HG02852 (cell line): ENCODE results near the gene RIOK1.
"Not testable (repeated sequence)": the region's sequence is repeated elsewhere in the genome, so short reads cannot be mapped to it uniquely, and the experiment has no call there.

Experiments
- ATAC-seq: cut with Tn5 transposase; IDR thresholded peaks from one replicate; pipeline ENCODE4 v1.9.1; 2021; ENCODE audit warnings: mild to moderate bottlenecking, moderate library complexity; ENCODE audit not compliant: unreplicated experiment

The RIOK1 gene

DNA sequence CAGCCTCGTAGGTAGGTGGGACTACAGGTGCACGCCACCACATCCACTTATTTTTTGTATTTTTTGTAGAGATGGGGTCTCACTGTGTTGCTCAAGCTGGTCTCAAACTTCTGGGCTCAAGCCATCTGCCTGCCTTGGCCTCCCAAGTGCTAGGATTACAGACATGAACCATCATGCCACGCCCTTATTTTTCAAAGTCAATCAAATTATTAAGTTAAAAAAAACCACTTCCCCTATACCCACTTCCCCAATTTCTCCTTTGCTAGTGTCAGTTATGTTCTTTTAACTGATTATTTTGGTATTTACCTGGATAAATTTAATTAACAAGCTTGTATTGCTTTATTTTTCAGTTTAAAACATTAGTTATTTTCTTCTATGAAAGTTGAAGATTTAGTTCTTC lies 49.6 kb downstream of the RIOK1 start:
- ATAC-seq = no peak

- ATAC-seq = no peak
Observed at GRCh38 chr6:7440476-7440875, 50.9 kb downstream of the RIOK1 start.

DNA sequence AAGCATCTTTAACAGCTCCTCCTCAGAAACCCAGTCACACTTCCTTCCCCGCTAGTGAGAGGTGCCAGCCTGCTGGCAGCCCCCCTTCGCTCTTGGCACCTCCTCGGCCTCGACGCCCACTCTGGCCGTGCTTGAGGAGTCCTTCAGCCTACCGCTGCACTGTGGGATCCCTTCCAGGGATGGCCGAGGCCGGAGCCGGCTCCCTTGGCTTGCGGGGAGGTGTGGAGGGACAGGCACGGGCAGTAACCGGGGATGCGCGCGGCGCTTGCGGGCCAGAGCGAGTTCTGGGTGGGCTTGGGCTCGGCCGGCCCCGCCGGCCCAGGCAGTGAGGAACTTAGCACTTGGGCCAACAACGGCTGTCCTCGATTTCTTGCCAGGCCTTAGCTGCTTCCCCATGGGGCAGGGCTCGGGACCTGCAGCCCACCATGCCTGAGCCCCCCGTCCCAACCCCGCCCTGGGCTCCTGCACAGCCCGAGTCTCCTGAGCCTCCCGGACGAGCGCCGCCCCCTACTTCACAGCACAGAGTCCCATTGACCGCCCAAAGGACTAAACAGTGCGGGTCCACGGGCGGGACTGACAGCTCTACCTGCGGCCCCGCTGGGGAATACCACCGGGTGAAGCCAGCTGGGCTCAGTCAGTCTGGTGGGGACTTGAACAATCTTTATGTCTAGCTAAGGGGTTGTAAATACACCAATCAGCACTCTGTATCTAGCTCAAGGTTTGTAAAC lies 51.6 kb downstream of the RIOK1 start:
- ATAC-seq = no peak

DNA sequence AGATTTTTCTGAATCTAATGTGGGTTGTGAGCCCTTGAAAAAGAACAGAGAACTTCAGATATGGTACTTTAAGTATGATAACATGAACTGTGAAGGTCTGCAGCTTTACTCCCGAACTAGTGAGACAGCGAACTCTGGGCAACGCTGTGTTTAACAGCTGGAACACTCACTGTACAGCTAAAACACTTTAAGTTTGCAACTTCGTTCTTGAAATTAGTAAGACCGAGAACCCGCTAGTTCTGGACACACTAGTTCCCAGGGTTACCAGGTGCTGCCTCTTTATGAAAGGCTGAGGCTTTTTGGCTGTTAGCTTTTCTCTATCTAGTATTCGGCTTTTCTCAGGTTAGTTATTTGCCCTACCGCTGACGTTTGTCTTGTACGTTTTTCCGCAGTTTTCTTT lies 52.9 kb downstream of the RIOK1 start:
- no peak for ATAC-seq

DNA sequence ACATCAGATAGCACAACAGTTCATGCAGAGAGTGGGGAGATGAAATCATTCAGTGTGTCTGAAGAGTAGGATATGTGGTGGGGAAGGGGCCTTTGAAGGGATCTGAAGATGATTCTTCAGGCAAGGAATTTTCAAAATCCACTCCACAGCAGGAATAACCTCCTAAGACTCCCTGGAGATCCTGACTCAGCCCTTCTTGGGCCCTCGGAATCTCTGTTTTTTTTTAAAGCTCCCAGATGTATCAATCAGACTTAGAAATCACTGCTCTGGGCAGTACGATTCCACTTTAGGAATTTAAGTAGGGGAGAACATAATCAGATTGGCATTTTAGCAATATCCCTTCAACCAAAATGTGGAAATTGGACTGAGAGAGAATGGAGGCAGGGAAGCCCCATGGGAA lies 55.5 kb downstream of the RIOK1 start:
- no peak for ATAC-seq

GRCh38 chr6:7445885-7446461 lies 56.4 kb downstream of the RIOK1 start:
- no peak for ATAC-seq

DNA sequence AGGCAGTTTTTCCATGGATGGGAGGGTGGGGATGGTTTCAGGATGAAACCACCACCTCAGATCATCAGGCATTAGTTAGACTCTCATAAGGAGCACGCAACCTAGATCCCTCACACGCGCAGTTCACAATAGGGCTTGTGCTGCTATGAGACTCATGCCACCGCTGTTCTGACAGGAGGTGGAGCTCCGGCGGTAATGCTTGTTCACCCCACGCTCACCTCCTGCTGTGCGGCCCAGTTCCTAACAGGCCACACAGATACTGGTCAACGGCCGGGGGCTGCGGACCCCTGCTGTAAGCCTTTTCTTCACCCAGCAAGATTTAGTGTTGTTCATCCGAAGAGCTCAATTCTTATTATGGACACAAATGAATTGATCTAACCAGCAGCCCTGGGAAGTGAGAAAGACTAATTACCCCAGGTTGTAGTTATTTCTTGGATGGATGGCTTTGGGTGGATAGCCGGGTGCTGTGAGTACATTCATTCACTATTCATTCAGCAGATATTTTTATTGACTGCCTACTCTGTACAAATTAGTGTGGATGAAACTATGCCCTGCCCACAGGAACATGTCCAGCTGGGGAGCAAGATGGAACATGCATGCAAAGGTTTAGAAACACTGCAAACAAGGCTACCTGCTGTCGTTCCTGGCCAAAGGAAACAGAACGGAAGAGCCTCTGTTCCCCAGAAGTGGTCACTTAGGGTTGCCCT lies 57.2 kb downstream of the RIOK1 start:
- no peak for ATAC-seq

DNA sequence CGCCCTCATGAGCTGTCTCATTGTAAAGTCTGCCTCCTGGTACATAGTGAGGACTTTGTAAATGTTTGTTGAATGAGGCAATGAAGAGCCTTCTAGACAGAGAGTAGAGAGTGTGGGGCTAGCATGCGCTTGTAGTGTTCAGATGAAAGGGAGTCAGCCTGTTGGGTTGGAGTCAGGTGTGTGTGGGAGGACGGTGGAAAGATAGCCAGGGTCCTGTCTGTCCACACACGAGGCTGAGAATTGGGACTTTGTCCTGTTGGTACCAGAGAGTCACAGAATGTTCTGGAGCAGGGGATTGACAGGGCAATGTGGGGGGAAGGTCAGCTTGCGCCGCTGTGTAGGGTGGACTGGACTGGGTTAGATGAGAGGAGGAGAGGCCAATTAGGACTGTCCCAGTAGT lies 58.6 kb downstream of the RIOK1 start:
- ATAC-seq = no peak

- ATAC-seq = no peak
Observed at GRCh38 chr6:7449018-7449417, 59.4 kb downstream of the RIOK1 start.

- no peak for ATAC-seq
Observed at GRCh38 chr6:7451326-7451725, 61.7 kb downstream of the RIOK1 start.

DNA sequence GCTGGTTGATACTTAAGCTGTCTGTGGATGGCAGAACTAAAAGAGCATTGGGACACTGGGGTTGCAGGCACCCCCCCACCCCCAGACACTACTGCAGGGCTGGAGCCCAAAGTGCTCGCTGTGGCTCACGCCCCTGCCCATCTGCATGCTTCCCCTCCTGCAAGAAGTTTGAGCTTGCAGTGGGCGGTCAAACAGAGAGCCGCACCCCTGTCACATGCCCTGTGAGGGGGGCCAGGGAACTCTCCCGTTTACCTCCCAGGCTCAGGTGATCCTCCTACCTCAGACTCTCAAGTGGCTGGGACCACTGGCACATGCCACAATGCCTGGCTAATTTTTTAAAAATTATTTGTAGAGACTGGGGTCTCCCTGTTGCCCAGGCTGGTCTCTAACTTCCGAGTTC lies 63.3 kb downstream of the RIOK1 start:
- ATAC-seq = no peak

DNA sequence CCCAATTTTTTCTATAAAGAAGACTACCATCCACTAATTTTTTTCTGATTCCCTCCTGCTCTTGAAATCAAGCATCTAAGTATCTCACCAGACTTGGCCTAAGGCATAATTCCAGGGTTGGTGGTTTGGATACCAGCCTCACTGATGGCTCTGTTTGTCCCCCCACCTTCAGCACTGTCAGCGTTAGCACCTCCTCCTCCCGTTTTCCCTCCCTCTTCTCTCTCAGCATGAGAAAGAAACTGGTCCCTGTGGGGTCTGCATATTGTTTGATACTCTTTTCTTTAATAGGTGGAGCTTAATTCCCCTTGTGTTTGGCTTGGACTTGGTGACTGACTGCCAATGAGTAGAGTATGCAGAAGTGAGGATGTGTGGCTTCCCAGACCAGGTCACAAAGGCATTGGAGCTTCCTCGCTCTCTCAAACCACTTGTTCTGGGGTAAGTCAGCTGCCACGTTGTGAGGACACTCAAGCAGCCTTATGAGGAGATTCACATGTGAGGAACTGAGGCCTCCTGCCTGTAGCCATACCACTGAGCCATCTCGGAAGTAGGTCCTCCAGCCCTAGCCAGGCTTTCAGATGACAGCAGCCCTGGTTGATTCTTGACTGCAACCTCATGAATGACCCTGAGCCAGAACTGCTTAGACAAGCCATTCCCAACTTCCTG lies 65.2 kb downstream of the RIOK1 start:
- no peak for ATAC-seq

DNA sequence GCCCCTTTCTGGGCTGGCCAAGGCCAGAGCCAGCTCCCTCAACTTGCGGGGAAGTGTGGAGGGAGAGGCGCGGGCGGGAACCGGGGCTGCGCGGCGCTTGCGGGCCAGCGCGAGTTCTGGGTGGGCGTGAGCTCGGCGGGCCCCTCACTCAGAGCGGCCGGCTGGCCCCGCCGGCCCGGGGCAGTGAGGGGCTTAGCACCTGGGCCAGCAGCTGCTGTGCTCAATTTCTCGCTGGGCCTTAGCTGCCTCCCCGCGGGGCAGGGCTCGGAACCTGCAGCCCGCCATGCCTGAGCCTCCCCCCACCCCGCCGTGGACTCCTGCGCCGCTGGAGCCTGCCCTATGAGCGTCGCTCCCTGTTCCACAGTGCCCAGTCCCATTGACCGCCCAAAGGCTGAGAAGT lies 66.7 kb downstream of the RIOK1 start:
- not testable (repeated sequence) for ATAC-seq

- no peak for ATAC-seq
Observed at GRCh38 chr6:7461416-7461815, 71.8 kb downstream of the RIOK1 start.

DNA sequence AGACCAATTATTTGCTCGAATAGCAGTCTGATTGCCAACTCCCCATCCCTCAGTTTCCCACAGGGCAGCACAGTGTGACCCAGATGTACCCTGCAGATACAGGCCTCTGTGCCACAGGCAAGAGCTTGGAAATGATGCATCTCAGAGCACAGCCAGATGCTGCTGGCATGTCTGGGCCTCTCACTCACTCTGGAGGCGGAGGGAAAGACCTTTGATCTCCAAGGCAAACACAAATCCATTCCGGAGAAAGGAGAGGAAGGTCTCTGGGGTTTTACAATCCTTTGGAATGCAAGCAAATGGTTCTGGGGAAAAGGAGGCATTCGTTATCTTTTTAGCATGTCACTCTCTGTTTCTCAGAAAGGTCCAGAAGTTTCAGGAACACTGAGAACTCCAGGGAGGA lies 74.2 kb downstream of the RIOK1 start:
- no peak for ATAC-seq

- ATAC-seq = no peak
Observed at GRCh38 chr6:7467007-7467897, 77.6 kb downstream of the RIOK1 start.
